HS-27A (cell line): Measurements from ENCODE around the gene TTC16.

ENCODE experiments used
- DNase-seq: peaks from one replicate; pipeline ENCODE4 v3.0.0-alpha.2; 2012; ENCODE audit warnings: low read depth, missing footprints

The TTC16 gene

GRCh38 chr9:127698985-127699670 is 16.8 kb upstream of the TTC16 start:
- no peak for DNase-seq

GRCh38 chr9:127700140-127700539 is 15.7 kb upstream of the TTC16 start:
- DNase-seq, result no peak

- no peak for DNase-seq
These were observed 15.2 kb upstream of the TTC16 start for GRCh38 chr9:127700594-127701255.

- no peak for DNase-seq
These were observed 12.5 kb upstream of the TTC16 start for GRCh38 chr9:127703289-127703946.

DNA sequence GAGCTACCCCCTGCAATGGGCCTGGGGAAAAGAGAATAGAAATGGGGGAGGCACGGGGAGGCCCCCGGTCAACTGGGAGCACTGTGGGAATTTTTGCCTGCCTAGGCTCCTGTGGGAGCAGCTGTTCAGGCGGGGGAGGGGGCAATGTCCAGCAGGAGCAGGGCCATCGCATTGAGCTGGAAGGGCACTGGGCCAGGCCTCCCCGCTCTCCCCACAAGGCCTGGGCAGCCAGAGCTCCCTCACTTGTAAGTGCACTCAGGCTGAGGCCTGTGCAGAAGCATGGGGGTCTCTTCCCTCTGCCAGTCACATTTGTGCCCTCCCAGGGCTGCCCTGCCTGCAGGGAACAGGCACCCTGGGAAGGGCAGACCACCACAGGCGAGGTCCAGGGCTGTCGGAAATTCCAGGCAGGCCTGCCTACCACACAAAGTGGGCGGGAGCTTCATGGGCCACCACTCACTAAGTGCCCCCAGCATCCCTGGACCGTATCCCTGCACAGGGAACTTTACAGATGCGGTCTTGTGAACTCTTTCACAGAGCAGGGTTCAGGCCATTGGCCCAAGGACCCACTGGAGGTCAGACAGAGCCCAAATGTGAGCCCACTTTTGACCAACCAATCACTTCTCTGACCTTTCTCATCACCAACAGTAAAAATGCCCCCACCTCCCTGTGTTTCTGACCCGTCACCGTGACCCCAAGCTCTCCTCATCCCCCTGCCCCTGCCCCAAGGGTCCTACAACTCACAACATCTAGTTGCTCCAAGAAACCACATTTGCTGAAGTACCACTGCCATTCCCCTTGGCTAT is 10.1 kb upstream of the TTC16 start:
- no peak for DNase-seq

GRCh38 chr9:127706836-127707241 is 9.0 kb upstream of the TTC16 start, which contains the start of gene CFAP157:
Gene CFAP157, plus strand, starts transcription at chr9:127706988. Its CDS starts 44 bp downstream, at chr9:127707032.
- DNase-seq, result no peak

- no peak for DNase-seq
These were observed 8.1 kb upstream of the TTC16 start for GRCh38 chr9:127707766-127708165.

- DNase-seq, result no peak
These were observed 6.8 kb upstream of the TTC16 start for GRCh38 chr9:127708952-127709587.

GRCh38 chr9:127710204-127710783 is 5.6 kb upstream of the TTC16 start:
- no peak for DNase-seq

- DNase-seq, result no peak
These were observed 4.6 kb upstream of the TTC16 start for GRCh38 chr9:127711226-127711701.

- DNase-seq, result no peak
These were observed 4.0 kb upstream of the TTC16 start for GRCh38 chr9:127711831-127712274.

GRCh38 chr9:127712371-127712770 is 3.5 kb upstream of the TTC16 start:
- no peak for DNase-seq

GRCh38 chr9:127712867-127713266 is 3.0 kb upstream of the TTC16 start:
- no peak for DNase-seq

DNA sequence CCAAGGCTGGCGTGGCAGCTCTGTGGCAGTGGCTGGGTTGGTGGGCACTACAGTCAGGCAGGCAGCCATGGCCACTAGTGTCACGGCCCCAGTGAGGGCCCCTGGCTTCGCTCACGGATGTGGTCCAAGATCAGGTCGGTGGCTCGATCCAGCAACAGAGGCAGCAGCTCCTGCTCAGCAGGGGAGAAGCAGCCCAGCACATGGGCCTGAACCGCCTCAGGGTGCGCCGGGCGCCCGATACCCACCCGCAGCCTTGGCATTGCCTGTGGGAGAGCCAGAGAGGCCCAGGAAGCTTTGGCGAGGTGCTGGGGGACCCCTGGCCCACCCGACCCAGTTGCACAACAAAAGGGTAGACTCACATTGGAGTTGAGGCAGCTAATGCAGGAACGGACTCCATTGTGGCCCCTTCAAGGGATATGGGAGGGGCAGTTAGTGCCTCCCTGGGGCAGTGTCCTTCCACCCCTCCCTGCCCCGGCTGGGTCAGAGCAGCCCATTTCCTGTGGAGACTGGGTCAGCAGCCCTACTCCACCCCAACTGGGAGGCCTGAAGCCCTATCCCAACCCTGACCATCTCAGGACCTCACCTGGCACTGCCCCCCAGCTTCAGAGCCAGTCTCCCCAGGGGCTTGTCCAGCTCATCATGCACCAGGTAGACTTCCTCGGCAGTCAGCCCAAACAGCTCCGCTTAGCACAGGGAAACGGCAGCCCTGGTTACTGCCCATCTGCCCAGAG is 1.7 kb upstream of the TTC16 start:
- no peak for DNase-seq

GRCh38 chr9:127714951-127715469 is 869 bp upstream of the TTC16 start:
- no peak for DNase-seq

DNA sequence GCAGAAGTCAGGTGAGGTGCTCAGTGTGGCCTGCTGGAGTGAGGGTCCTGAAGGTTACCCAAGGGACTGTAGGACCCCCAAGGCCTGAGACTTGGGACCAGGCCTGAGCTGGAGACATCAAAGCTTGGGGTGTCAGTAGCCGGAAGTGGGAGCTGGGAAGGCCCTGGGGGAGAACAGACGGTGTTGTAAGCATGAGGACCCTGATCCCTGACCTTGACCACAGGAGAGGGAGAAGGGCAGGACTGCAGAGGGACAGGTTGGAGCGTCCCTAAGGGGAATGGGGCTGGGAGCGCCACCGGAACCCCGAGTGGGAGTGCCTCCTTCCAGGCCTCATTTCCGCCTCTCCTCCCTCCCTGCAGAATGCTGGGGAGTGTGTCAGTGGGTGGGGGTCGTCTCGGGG is 533 bp downstream of the TTC16 start:
- no peak for DNase-seq

DNA sequence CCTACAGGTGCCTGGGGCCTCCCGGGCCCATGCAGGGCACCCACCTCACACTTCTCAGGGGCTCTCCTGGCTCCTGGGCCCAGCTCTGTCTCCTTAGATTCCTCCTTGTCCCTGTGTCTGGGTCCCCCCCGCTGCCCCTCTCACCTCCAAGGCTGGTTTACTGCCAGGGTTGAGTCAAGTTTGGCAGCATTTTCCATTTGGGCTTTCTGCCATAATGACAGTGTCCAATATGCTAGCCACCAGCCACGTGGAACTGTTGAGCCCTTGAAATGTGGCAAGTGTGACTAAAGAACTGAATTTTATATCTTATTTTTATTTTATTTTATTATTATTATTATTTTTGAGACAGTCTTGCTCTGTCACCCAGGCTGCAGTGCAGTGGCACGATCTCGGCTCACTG is 1.9 kb downstream of the TTC16 start:
- DNase-seq, result no peak

DNA sequence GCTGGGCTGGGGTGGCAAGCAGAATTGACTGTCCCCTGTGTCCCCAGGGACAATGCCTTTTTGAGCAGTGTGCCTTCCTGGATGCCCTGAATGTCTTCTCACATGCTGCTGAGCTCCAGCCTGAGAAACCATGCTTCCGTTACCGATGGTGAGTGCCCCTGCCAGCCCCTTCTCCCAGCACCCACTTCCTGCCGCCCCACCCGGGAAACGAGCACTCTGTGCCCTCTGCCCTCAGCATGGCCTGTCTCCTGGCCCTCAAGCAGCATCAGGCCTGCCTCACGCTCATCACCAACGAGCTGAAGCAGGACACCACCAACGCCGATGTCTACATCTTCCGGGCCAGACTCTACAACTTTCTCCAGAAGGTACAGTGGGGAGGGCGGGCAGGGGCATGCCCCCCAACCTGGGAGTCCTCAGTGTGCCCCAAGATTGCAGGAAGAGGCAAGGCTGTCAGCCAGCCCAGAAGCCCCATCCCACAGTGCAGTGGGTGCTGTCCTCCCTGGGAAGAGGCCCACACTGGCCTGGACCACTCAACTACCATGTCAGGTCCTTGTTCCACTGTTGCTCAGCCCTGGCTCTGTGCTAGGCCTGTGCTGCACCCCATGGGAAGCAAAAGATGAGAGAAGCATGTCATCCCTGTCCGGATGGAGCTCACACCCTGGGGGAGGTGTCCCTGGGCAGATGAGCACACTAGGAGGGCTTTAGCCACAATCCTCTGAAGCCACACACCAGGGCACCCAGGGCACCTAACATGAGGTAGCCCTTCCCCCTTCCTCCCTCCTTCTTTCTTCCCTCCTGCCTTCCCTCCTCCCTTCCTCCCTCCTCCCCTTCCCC is 4.4 kb downstream of the TTC16 start:
- DNase-seq, result no peak

DNA sequence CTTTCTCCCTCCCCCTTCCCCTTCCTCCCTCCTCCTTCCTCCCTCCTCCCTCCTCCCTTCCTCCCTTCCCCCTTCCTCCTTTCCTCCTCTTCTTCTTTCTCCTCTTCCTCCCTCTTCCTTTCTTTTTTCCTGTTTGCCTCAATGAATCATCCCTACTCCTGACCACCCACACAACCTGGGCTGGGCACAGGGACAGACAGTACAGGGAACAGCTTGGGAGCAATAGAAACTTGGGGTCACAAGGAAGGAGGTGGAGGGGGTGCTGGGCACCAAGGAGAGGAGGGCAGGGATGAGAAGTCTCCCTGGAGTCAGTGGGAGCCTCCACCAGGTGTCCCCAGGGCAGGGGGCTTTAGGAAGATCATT is 5.0 kb downstream of the TTC16 start:
- DNase-seq, result no peak
